COR-L47 (cell line): Measurements from ENCODE around the gene SELENOF.
A peak's percentile ranks its signal among the peaks of the same experiment; 100 is the strongest.
"Not testable (repeated sequence)": the region's sequence is repeated elsewhere in the genome, so short reads cannot be mapped to it uniquely, and the experiment has no call there.

ENCODE experiments used
- DNase-seq: peaks from one replicate; lab custom pipeline; 2025; lab: John Stamatoyannopoulos, UW

Gene SELENOF

DNA sequence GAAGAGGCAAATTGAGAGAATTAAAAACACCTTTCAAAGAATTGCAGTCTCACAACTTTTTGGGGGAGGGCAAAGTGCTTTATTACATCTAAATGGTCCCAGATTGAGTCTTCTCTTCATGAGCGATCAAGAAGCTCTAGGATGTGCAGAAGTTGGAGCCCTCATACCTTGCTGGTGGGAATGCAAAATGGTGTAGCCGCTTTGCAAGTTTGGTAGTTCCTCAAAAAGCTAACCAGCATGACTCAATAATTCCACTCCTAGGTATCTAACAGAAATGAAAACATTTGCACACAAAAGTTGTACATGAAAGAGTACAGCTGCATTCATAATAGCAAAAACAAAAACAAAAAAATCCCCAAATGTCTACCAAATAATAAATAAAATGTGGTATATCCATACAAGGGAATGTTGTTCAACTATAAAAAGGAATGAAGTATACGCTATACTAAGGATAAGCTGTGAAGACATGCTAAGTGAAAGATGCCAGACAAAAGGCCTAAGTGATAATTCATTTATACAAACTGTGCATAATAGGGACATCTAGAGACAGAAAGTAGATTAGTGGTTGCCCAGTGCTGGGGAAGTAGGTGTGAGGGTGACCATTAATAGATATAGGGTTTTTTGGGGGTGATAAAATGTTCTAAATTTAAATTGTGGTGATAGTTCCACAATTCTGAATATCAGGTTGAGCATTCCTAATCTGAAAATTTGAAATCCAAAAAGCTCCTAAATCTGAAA is 55.2 kb downstream of the SELENOF start:
- no peak for DNase-seq

DNA sequence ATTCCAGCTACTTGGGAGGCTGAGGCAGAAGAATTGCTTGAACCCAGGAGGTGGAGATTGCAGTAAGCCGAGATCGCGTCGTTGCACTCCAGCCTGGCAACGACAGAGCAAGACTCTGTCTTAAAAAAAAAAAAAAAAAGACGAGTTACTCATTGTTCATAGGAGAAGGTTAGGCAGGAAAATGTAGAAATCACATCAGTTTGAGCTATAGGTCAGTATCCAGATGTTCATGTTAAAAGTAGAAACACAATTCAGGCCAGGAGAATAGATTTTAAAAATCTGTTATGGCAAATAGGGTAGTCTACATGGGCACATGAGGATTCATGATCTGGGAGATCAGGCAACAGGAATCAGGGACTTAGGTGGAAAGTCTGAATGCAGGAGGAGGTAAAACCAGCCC is 57.7 kb downstream of the SELENOF start:
- DNase-seq: no peak

DNA sequence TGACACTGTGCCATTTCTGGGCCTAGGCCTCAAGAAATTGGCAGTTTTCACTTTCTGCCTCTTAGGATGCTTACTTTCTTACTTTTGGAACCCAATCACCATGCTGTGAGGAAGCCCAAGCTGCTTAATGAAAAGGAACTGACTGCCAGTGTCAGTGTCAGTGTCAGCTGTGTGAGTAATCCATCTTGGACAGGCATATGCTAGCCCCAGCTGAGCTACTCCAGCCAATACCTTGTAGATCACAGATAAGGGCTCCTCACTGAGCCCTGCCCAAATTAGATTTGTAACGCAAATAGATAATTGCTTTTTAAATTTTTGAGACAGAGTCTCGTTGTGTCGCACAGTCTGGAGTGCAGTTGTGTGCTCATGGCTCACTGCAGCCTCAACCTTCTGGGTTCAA is 59.6 kb downstream of the SELENOF start:
- DNase-seq: no peak

DNA sequence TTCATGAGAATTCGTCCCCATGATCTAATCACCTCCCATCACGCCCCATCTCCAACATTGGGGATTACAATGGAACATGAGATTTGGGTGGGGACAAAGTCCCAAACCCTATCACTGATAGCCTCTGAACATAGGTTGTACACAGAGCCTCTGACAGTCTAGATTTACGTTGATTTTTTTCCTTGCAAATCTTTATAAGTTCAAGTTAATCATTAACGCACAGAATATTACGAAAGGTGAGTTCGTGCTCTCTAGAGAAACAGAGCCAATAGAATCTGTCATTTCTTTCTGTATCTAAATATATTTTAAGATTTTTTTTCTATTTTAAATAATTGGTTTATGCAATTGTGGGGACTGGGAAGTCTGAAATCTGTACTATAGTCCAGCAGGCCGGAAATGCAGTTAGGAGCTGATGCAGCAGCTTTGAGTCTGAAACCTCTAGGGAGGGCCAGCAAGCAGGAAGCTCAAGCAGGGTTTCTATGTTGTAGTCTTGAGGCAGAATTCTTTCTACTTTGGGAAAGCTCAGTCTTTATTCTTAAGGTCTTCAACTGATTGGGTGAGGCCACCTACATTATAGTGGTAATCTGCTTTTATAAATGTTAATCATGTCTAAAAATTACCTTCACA is 61.0 kb downstream of the SELENOF start:
- DNase-seq: no peak

DNA sequence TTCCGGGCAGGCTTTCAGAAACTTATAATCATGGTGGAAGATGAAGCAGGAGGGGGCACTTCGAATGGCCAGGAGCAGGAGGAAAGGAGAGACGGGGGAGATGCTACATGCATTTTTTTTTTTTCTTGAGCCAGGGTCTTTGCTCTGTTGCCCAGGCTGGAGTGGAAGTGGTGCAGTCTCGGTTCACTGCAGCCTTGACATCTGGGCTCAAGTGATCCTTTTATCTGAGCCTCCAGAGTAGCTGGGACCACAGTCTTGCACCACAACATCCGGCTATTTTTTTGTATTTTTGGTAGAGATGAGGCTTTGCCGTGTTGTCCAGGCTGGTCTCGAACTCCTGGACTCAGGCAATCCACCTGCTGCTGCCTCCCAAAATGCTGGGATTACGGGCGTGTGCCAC is 61.6 kb downstream of the SELENOF start:
- no peak for DNase-seq

DNA sequence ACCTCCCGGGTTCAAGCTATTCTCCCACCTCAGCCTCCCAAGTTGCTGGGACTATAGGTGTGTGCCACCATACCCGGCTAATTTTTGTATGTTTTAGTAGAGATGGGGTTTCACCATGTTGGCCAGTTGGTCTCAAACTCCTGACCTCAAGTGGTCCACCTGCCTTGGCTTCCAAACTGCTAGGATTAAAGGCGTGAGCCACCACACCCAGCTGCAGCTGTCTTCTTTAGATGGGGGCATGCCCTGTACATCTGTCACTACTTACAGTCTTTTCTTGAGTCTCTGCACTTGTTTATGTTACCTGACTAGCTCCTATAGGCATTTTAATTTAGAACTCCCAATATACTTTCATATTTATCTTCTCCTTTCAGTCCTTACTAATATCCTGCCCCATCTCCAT is 64.2 kb downstream of the SELENOF start:
- DNase-seq: no peak

DNA sequence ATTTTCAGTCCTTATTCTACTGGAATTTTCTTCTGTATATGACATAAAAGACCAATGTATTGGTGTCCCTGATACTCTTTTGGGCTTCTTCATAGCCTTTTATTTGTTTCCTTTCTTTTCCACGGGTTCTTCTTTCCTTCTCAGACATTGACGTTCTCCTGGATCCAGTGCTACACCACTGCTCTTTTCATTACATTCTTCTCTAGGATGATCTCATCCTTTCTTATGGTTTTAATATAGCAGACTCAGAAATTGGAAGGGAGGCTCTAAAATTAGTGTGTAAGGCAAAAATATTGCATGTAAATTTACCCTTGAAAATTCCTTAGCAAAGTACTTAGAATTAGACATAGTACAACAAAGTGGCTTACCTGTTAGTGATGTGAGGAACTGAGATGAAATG is 65.3 kb downstream of the SELENOF start:
- DNase-seq: no peak

DNA sequence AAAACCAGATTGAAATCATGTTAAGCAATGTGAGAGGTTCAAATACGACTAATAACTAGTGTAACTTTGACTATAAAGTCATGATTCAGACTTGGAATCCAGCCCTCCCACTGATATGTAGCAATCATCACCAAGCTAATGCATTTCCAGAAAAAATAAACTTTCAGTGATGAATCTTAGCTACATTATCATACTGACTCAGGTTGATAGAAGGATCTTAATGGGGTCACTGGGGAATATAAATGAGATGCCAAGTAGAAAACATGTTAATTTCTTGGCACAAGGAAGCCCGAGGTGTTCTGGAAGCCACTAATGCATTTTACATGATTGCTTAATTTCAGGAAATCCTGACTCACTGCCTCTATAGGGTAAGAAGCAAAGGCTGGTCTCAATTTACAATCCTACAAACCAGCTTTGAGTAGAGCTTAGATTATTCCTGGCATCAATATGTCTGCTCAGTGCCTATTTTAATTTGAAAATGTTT is 67.7 kb downstream of the SELENOF start:
- DNase-seq: no peak

DNA sequence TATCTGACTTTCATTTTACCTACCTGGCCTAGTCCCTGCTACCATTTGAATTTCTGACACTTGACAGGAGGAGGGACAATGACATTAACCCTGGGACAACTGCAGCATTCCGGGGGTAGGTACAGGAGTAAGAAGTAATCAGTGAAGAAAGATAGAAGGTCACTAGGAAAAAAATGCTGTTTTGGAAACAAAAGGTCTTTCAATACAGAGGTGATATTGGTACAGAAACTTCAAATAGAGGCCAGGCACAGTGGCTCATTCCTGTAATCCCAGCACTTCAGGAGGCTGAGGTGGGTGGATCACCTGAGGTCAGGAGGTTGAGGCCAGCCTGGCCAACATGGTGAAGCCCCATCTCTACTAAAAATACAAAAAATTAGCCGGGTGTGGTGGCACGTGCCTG is 68.4 kb downstream of the SELENOF start:
- DNase-seq: no peak

DNA sequence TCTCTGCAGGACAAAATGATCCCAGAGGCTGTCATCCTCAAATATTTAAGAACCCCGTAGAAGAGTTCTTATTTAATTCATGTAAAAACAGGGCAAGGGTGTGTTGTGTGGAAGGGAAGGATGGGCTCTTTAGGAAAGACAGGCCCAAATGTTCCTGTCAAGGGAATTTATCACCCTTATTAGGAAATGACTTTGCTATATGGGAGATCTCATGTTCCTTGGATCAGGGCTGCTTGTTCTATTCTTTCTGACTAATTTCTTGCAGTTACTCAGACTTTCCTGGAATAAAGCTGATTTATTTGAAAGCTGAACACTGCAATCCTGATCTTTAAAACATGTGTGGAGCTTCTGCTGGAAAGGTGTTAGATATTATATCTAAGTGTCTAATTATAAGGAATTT is 72.8 kb downstream of the SELENOF start:
- no peak for DNase-seq

DNA sequence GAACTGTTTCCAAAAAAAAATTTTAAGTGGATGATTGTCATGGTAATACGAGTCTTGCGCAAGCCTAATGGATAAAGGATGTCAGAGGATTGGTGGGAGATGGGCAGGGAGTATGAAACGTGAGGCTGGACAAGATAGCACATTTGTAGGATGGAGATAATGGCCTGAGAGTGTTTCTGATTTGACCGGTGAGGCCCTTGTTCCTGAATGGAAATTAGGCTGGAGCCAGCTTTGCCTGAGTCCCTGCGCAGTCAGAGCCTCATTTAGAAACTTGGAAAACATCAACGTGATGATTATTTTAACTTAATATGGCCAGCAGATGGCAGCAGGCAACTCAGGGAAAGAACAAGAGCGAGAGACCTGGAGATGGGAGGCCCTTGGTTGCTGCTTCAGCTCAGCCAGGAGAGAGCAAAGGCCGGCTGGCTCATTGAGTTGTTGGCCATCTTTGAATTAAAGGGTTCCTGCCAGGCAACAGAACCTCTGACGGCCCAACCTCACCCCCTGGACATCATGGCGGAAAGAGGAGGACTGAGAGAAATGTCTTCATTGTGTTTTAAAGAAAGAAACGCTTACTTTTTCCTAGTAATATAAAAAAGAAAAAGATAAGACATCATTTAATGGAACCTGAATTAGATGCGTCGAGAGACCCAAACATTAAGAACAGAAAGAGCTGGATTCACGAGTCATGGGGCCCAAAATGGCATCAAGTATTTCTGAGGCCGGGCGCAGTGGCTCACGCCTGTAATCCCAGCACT is 80.3 kb downstream of the SELENOF start:
- peak; percentile 82 for DNase-seq

DNA sequence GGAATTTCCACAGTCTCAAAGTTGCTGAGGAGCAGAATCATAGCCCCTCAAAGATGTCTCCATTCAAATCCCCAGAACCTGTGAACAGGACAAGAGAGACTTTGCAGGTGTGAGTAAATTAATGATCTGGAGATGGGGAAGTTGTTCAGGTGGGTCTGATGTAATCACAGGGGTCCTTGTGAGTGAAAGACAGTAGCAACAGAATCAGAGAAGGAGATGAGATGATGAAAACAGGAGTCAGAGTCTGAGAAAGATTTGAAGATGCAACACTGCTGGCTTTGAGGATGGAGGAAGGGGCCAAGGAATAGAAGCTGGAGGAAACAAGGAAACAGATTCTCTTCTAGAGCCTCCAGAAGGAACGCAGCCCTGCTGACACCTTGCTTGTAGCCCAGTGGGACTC is 81.5 kb downstream of the SELENOF start:
- no peak for DNase-seq

DNA sequence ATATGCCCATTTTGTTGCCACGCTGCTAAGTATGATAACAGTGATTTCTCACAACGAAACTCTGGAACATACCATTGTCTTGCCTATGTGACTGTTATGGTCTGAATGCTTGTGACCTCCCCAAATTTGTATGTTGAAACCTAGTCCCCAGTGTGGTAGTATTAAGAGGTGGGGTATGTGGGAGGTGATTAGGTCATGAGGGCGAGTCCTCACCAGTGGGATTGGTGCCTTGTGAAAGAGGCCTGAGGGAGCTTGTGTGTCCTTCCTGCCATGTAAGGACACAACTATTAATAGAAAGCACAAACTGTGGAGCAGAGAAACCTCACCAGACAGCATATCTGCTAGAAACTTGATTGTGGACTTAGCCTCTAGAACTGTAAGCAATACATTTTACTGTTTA is 84.6 kb downstream of the SELENOF start:
- DNase-seq: no peak

DNA sequence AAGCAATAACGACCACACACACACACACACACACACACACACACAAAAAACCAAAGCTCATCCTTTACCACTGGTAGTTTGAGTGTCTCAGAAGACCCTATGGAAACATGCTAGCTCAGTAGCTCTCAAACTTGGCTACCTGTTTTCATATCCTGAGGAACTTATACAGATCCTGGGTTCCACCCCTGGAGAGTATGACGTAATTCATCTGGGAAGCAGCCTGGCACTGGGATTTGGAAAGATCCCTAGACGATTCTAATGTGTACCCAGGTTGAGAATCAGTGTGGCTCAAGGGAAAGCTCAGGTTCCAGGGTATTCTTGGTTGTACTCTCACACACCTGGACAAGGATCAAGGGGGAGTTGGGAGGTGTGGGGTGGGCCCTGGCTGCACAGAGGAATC is 85.9 kb downstream of the SELENOF start:
- no peak for DNase-seq

DNA sequence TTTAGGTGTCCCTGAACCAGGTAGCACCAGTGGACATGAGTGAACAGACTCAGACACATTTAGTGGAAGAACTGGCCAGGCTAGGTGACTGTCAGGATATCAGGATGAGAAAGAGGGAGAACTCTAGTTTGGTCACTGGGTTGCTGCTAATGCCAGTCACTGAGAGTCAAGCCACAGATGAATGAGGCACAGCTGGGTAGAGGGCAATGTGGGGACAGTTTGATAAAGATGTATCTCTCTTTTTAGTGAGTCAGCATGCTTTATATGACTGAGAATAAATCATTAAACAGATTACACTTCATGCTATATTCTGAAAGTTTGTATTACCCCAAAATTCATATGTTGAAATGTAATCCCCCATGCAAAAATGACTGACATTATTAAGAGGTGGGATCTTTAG is 87.1 kb downstream of the SELENOF start:
- no peak for DNase-seq

DNA sequence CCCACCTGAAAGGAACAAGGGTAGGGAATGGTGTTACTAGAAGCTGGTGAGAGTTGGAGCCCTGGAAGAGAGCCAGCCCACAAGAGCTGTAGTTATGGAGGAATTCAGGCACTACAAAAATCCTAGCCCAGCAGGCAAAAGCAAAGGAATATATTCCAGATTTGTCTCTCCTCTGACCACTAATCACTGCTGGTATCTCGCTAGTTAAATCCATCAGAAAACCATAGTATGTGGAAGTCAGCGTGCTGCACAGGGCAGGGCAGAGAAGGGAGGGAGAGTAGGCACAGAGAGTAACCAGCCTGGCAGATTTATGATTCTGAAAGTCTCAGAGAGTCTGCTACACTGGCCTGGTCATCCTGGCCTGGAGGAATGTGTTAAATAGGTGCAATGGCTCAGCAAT is 88.6 kb downstream of the SELENOF start:
- no peak for DNase-seq

DNA sequence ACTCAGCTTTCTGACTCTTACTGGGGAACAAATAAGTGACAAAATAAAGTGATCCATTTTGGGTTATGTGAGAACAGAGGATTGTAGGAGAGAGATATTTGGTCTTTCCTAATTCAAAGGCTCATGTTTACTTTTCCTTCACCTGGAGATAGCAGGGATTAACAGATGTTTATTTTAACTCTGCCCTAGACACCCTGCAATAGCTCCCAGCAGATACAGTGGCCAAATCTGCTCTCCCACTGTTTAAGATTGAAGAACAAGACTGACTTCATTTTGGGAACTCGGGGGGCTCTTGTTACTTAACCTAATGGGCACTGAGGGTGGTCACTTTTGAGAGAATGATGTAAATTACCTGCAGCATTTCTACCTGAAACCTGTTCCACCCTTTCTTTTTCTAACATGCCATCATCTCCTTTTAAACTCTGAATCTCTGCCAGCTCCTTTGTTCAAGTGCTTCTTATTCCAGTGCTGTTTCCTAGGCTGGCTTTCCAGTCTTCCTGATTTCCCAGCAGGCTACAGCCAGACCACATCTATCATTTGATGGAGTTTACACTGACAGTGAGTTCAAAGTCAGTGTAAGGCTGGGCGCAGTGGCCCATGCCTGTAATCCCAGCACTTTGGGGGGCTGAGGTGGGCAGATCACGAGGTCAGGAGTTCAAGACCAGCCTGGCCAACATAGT is 90.0 kb downstream of the SELENOF start:
- DNase-seq: peak; percentile 26

DNA sequence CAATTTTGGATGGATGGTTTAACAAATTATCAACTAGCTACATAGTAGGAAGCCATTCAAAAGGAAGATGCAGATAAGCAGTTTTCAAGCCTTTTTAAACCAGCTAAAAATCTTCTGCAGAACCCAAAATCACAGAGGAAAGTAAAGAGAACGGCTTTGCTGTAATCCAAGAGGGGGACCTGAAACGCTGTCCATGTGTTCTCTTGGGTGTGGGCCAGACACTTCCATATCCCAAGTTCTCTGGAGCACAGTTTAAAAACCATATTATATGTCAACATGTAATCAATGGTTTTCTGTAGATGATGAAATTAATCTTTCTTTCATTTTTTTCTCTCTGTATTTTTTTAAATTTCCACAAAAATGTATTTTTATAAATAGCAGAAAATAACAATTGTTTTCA is 90.5 kb downstream of the SELENOF start:
- no peak for DNase-seq

DNA sequence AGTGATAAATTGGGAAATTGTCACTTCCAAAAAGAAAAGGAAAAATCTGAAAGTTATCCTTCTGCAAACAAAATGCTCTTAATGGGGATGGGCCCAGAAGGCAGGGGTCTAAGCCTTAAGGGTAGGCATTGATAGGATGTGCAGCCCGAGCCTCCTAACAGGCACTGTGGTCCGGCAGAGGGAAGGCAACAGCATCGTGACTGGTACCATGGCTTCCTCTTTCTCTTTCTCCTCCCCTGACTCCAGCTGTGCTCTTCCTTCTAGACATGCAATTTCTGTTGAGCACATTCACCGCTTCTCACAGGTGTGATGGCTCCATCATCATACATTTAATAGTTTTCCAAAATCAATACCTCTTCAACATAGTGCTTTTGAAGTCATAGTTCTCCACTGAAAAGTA is 91.5 kb downstream of the SELENOF start:
- no peak for DNase-seq

DNA sequence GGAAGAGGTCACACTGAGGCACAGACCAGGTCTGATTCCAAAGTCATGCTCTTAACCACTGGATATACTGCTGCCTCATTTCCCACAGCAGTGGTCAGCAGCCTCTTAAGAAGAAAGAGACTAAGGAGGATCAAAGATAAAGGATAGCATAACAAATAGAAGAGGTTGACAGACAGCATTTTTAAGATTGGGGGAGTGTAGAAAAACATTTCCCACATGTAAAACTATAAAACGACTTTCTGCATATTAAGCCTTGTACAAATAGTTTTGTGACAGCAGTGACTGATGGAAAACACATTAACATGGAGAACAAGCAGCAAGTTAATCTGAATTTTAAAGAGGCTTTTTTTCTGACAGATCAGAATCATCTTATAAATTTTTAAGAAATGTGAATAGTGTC is 92.0 kb downstream of the SELENOF start:
- DNase-seq: no peak

DNA sequence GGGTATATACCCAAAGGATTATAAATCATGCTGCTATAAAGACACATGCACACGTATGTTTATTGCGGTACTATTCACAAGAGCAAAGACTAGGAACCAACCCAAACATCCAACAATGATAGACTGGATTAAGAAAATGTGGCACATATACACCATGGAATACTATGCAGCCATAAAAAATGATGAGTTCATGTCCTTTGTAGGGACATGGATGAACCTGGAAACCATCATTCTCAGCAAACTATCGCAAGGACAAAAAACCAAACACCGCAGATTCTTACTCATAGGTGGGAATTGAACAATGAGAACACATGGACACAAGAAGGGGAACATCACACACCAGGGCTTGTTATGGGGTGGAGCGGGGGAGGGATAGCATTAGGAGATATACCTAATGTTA is 94.0 kb downstream of the SELENOF start:
- not testable (repeated sequence) for DNase-seq

DNA sequence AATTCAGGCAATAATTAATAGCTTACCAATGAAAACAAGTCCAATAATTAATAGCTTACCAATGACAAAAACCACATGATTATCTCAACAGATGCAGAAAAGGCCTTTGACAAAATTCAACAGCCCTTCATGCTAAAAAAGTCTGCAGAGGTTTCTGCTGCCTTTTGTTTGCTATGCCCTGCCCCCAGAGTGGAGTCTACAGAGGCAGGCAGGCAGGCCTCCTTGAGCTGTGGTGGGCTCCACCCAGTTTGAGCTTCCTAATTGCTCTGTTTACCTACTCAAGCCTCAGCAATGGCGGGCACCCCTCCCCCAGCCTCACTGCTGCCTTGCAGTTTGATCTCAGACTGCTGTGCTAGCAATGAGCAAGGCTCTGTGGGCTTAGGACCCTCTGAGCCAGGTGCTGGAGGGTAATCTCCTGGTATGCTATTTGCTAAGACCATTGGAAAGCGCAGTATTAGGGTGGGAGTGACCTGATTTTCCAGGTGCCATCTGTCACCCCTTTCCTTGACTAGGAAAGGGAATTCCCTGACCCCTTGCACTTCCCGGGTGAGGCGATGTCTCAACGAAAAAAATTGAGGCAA is 96.6 kb downstream of the SELENOF start:
- DNase-seq: not testable (repeated sequence)
